ENCODE measurements around the gene NUCB1.
A peak's percentile ranks its signal among the peaks of the same experiment; 100 is the strongest.

DNA sequence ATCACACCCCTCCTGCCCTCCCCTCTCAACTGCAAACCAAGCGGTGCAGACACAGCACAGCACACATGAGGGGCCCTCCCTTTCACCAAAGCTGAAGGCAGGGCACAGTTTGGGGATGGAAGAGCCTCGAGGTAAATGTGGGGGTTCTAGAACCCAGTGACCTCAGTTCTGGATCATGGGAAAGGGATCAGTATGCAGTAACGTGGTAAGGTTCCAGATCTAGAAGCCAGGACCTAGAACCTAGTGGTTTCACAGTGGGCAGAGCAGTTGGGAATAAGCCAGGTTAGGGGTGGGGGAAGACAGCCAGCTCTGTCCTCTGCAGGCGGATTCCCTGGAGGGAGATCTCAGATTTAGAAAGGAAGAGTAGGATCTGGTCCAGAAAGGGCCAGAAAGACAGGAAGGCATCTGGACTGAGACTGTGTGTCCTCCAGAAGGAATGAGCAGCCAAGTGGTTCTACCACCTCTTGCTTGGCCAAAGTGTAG is 68.1 kb downstream of the NUCB1 start:
- TF ChIP-seq, protein P1, sequence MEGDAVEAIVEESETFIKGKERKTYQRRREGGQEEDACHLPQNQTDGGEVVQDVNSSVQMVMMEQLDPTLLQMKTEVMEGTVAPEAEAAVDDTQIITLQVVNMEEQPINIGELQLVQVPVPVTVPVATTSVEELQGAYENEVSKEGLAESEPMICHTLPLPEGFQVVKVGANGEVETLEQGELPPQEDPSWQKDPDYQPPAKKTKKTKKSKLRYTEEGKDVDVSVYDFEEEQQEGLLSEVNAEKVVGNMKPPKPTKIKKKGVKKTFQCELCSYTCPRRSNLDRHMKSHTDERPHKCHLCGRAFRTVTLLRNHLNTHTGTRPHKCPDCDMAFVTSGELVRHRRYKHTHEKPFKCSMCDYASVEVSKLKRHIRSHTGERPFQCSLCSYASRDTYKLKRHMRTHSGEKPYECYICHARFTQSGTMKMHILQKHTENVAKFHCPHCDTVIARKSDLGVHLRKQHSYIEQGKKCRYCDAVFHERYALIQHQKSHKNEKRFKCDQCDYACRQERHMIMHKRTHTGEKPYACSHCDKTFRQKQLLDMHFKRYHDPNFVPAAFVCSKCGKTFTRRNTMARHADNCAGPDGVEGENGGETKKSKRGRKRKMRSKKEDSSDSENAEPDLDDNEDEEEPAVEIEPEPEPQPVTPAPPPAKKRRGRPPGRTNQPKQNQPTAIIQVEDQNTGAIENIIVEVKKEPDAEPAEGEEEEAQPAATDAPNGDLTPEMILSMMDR (IDR thresholded peaks at IDR 0.05), result no peak
- TF ChIP-seq POLR2AphosphoS5 (IDR thresholded peaks at IDR 0.05), result peak in 1 of 3 donors; percentile 16

Data from stomach (tissue), 4 donors.